Measurements from ENCODE around the gene AHNAK.

Gene AHNAK

GRCh38 chr11:62393735-62394134 is 152.9 kb downstream of the AHNAK start:
- no peaks in the 10 kb centered on the region for H3K27me3 ChIP-seq (ENCODE audit: low read length)
- no peaks in the 10 kb centered on the region for H3K9me3 ChIP-seq (ENCODE audit: insufficient read depth, low read length)
- no peaks in the 10 kb centered on the region for H3K9me2 ChIP-seq (replicated peaks; ENCODE audit: insufficient read depth, low read length)
- no peak overlapping the region for H2AFZ ChIP-seq (ENCODE audit: low read depth, low read length, severe bottlenecking)
- no peaks in the 10 kb centered on the region for H3F3A ChIP-seq (ENCODE audit: insufficient read depth)
- TF ChIP-seq EZH2phosphoT487 (conservative IDR thresholded peaks at IDR 0.05; ENCODE audit: low read length) (no peak), CTCF (IDR thresholded peaks at IDR 0.05; ENCODE audit: insufficient read depth, low read length, poor library complexity, severe bottlenecking) (no peak)
- no peak overlapping the region for H3K9ac ChIP-seq (ENCODE audit: low read length)
- no peaks in the 10 kb centered on the region for H3K36me3 ChIP-seq (ENCODE audit: low read length)
- H3K4me3 ChIP-seq (ENCODE audit: insufficient read depth, low read length, poor library complexity, severe bottlenecking), result no peak overlapping the region
- no peaks in the 10 kb centered on the region for H3K79me2 ChIP-seq (ENCODE audit: insufficient read depth, low read length)
- H3K4me2 ChIP-seq (ENCODE audit: low read depth, low read length, poor library complexity, severe bottlenecking), result no peak overlapping the region
- H4K20me1 ChIP-seq (ENCODE audit: low read depth, low read length), result no peaks in the 10 kb centered on the region
- H3K27ac ChIP-seq (ENCODE audit: low read depth, low read length), result no peak overlapping the region

- Histone ChIP-seq H3K9ac (ENCODE audit: low read length) (no peak overlapping the region), H3K27me3 (ENCODE audit: low read length) (no peaks in the 10 kb centered on the region), H3K36me3 (ENCODE audit: low read length) (no peaks in the 10 kb centered on the region), H3K4me2 (ENCODE audit: low read depth, low read length, poor library complexity, severe bottlenecking) (no peak overlapping the region), H3K27ac (ENCODE audit: low read depth, low read length) (no peak overlapping the region), H4K20me1 (ENCODE audit: low read depth, low read length) (no peaks in the 10 kb centered on the region), H3K9me2 (replicated peaks; ENCODE audit: insufficient read depth, low read length) (no peaks in the 10 kb centered on the region), H3K9me3 (ENCODE audit: insufficient read depth, low read length) (no peaks in the 10 kb centered on the region), H3K4me3 (ENCODE audit: insufficient read depth, low read length, poor library complexity, severe bottlenecking) (no peak overlapping the region), H3K79me2 (ENCODE audit: insufficient read depth, low read length) (no peaks in the 10 kb centered on the region), H2AFZ (ENCODE audit: low read depth, low read length, severe bottlenecking) (no peak overlapping the region), H3F3A (ENCODE audit: insufficient read depth) (no peaks in the 10 kb centered on the region)
- TF ChIP-seq EZH2phosphoT487 (conservative IDR thresholded peaks at IDR 0.05; ENCODE audit: low read length), result no peak
- TF ChIP-seq CTCF (IDR thresholded peaks at IDR 0.05; ENCODE audit: insufficient read depth, low read length, poor library complexity, severe bottlenecking), result peak; percentile 31
Measured at GRCh38 chr11:62393061-62393611, 153.5 kb downstream of the AHNAK start.

GRCh38 chr11:62392506-62392905 is 154.1 kb downstream of the AHNAK start:
- no peaks in the 10 kb centered on the region for H3K36me3 ChIP-seq (ENCODE audit: low read length)
- no peaks in the 10 kb centered on the region for H3F3A ChIP-seq (ENCODE audit: insufficient read depth)
- no peaks in the 10 kb centered on the region for H3K9me3 ChIP-seq (ENCODE audit: insufficient read depth, low read length)
- no peaks in the 10 kb centered on the region for H3K9me2 ChIP-seq (replicated peaks; ENCODE audit: insufficient read depth, low read length)
- H3K79me2 ChIP-seq (ENCODE audit: insufficient read depth, low read length), result no peaks in the 10 kb centered on the region
- no peak overlapping the region for H3K4me3 ChIP-seq (ENCODE audit: insufficient read depth, low read length, poor library complexity, severe bottlenecking)
- no peak overlapping the region for H3K9ac ChIP-seq (ENCODE audit: low read length)
- H4K20me1 ChIP-seq (ENCODE audit: low read depth, low read length), result no peaks in the 10 kb centered on the region
- no peaks in the 10 kb centered on the region for H3K27me3 ChIP-seq (ENCODE audit: low read length)
- no peak for TF ChIP-seq CTCF (IDR thresholded peaks at IDR 0.05; ENCODE audit: insufficient read depth, low read length, poor library complexity, severe bottlenecking)
- no peak overlapping the region for H3K27ac ChIP-seq (ENCODE audit: low read depth, low read length)
- no peak overlapping the region for H3K4me2 ChIP-seq (ENCODE audit: low read depth, low read length, poor library complexity, severe bottlenecking)
- H2AFZ ChIP-seq (ENCODE audit: low read depth, low read length, severe bottlenecking), result no peak overlapping the region
